ENCODE results near the gene C1orf174.

C1orf174 gene

DNA sequence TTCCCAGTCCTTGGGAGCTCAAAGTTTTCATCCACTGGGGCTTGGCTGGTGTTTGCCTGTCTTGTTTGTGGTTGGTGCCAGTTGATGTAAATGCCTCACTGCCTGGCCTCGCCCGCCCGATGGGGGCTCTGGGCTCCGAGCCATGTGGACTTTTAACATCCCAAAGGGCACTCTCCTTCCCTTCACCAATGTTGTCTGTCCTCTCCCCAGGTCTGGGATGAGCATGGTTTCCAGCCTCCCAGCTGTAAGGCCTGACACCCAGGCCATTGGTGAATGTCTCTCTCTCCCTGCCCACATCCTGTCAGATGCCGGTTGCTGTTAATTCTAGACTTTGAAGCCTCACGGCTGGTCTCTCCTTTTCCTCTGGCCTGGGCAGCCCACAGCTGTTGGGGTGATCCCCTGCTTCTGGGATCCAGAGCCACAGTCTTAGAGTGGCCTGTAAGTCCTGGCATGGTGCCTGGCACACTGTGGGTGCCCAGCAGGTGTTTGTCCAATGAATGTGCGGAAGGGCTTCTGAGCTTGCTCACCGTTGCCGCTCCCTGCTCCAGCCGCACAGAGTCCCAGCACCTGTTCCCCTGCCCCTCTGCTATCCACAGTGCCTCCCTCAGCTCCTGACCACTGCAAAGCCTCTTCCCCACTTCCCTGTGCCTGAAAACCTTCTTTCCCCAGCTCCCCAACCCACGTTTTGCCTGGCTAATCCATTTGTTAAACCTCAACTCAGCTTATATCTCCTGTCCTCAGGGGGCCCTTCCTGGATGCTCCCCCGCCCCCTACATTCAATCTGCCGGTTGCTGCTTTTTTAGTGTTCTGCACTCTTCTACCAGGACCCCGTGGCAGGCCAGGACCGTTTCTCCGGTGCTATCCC lies 3.3 kb upstream of the C1orf174 start:
- peak overlapping the region in 9 of 11 experiments; percentile 4 to 64 (median 27); a peak in 10 of 22 replicates for H3K9ac ChIP-seq
- H3K27ac ChIP-seq: peak overlapping the region in 8 of 11 experiments; percentile 57 to 93 (median 63); a peak in 16 of 22 replicates
- 0 out of 20 replicates have a peak overlapping the region, but pooled peaks of 1 of the 10 experiments have one; percentile 8 for H3K4me3 ChIP-seq
- H4K20me1 ChIP-seq: peaks cover 0 to 10% (median 0%) of the 10 kb centered on the region in 11 experiments; a peak in 5 of 22 replicates
- no peaks in the 10 kb centered on the region for H3K27me3 ChIP-seq
- peak overlapping the region; percentile 55 to 100 (median 93) for H3K4me2 ChIP-seq
- no peak for TF ChIP-seq Cebpa-rat (IDR thresholded peaks at IDR 0.05)
- H3K36me3 ChIP-seq: peaks cover 0 to 6% (median under 1%) of the 10 kb centered on the region in 11 experiments; a peak in 10 of 22 replicates
- H3K4me1 ChIP-seq: peaks cover 60 to 83% (median 78%) of the 10 kb centered on the region in 10 experiments
- peaks cover 2 to 7% (median 4%) of the 10 kb centered on the region in 11 experiments for H3K9me3 ChIP-seq (replicated peaks in 1 of 11)

GRCh38 chr1:3902571-3903091 lies 2.6 kb upstream of the C1orf174 start:
- Histone ChIP-seq H3K27me3 (no peaks in the 10 kb centered on the region), H3K4me3 (no peak overlapping the region), H3K4me1 (peaks cover 59 to 76% (median 71%) of the 10 kb centered on the region in 10 experiments), H3K4me2 (peak overlapping the region; percentile 55 to 100 (median 93)), H3K9ac (peak overlapping the region in 6 of 11 experiments; percentile 6 to 64 (median 53); a peak in 10 of 22 replicates), H4K20me1 (peaks cover 0 to 12% (median 5%) of the 10 kb centered on the region in 11 experiments; a peak in 8 of 22 replicates), H3K27ac (peak overlapping the region in 8 of 11 experiments; percentile 57 to 93 (median 63); a peak in 16 of 22 replicates), H3K9me3 (replicated peaks in 1 of 11) (peaks cover 9 to 14% (median 11%) of the 10 kb centered on the region in 11 experiments), H3K36me3 (peaks cover 4 to 13% (median 8%) of the 10 kb centered on the region in 11 experiments; a peak in 16 of 22 replicates)
- no peak for TF ChIP-seq Cebpa-rat (IDR thresholded peaks at IDR 0.05)

- peak overlapping the region in 10 of 11 experiments; percentile 72 to 100 (median 93); a peak in 20 of 22 replicates for H3K4me2 ChIP-seq
- H3K4me3 ChIP-seq: no peak overlapping the region
- TF ChIP-seq Cebpa-rat (IDR thresholded peaks at IDR 0.05): 0 out of 22 replicates have a peak, but pooled peaks of 1 of the 11 experiments have one; percentile 5
- peaks cover 11 to 19% (median 15%) of the 10 kb centered on the region in 11 experiments for H3K9me3 ChIP-seq (replicated peaks in 1 of 11)
- H3K27me3 ChIP-seq: no peaks in the 10 kb centered on the region
- H3K4me1 ChIP-seq: peaks cover 54 to 73% (median 65%) of the 10 kb centered on the region in 10 experiments
- H3K9ac ChIP-seq: peak overlapping the region in 3 of 11 experiments; percentile 3 to 64 (median 50); a peak in 2 of 22 replicates
- peaks cover 0 to 17% (median 8%) of the 10 kb centered on the region in 11 experiments; a peak in 12 of 22 replicates for H4K20me1 ChIP-seq
- H3K36me3 ChIP-seq: peaks cover 6 to 15% (median 10%) of the 10 kb centered on the region in 11 experiments; a peak in 16 of 22 replicates
- peak overlapping the region in 6 of 11 experiments; percentile 57 to 93 (median 66); a peak in 11 of 22 replicates for H3K27ac ChIP-seq
Measured at GRCh38 chr1:3902111-3902511, 2.0 kb upstream of the C1orf174 start.

GRCh38 chr1:3900969-3901529 lies 977 bp upstream of the C1orf174 start:
- Histone ChIP-seq H3K9me3 (replicated peaks in 1 of 11) (peaks cover 11 to 19% (median 15%) of the 10 kb centered on the region in 11 experiments), H4K20me1 (peaks cover 7 to 27% (median 17%) of the 10 kb centered on the region in 11 experiments; a peak in 21 of 22 replicates), H3K4me3 (peak overlapping the region; percentile 79 to 98 (median 92)), H3K27me3 (no peaks in the 10 kb centered on the region), H3K4me2 (peak overlapping the region; percentile 66 to 100 (median 93)), H3K9ac (peak overlapping the region; percentile 86 to 95 (median 93)), H3K27ac (peak overlapping the region; percentile 90 to 97 (median 95)), H3K36me3 (peaks cover 7 to 25% (median 18%) of the 10 kb centered on the region in 11 experiments; a peak in 21 of 22 replicates), H3K4me1 (peaks cover 53 to 71% (median 60%) of the 10 kb centered on the region in 10 experiments)
- TF ChIP-seq Cebpa-rat (IDR thresholded peaks at IDR 0.05): no peak

DNA sequence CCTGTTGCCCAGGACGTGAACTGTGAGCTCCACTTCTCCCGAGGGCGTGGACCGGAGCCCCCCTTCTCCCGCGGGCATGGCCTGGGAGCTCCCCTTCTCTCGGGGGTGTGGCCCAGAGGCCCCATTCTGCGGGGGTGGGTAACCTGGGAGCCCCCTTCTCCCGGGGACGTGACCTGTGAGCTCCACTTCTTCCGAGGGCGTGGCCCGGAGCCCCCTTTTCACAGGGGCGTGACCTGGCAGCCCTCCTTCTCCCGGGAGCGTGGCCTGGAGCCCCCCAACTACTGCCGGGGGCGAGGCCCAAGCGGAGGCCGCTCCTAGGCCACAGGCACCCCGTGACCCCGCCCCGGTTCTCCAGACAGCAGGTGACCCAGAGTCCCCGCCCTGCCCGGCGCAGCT lies 320 bp downstream of the C1orf174 start:
- no peaks in the 10 kb centered on the region for H3K27me3 ChIP-seq
- peak overlapping the region; percentile 90 to 97 (median 95) for H3K27ac ChIP-seq

DNA sequence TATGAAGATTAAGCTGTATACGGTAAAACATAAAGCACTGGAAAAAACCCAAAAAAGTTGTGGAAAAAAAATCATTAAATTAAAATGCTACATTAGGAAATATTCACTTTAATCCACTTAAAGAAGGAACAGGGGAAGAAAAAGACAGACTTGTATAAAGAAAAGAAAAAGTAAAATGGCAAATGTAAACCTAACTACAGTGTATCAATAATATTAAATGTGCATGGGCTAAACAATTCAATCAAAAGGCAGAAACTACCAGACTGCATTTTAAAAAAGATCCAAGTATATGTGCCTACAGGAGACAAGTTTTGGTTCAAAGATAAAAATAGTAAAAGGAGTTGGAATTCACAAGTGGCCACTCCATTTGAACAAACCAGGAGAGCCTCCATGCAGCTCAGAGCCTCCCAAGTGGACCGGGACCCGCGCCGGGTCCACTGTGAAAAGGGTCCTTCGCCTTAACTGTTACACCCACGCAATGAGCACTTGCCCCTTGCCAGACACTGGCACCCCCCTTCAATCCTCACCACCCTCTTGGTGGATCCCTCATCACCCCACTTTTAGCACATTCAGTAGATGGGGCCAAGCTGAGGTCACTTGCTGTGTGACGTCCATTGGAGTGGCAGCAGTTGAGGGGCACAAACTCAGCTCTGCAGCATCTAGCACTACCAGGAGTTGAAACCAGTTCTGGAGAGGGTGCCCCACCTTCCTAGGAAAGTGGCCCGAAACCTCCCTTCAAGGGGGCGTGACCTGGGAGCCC lies 898 bp downstream of the C1orf174 start:
- H3K9me3 ChIP-seq (replicated peaks in 1 of 11): peaks cover 11 to 19% (median 15%) of the 10 kb centered on the region in 11 experiments
- H3K4me3 ChIP-seq: peak overlapping the region; percentile 79 to 98 (median 92)
- H4K20me1 ChIP-seq: peaks cover 24 to 45% (median 36%) of the 10 kb centered on the region in 11 experiments
- H3K27me3 ChIP-seq: no peaks in the 10 kb centered on the region
- peak overlapping the region; percentile 89 to 100 (median 95) for H3K4me2 ChIP-seq
- H3K36me3 ChIP-seq: peaks cover 19 to 44% (median 34%) of the 10 kb centered on the region in 11 experiments
- peak overlapping the region; percentile 86 to 95 (median 93) for H3K9ac ChIP-seq
- no peak for TF ChIP-seq Cebpa-rat (IDR thresholded peaks at IDR 0.05)
- H3K27ac ChIP-seq: peak overlapping the region; percentile 90 to 97 (median 95)
- peaks cover 39 to 52% (median 42%) of the 10 kb centered on the region in 10 experiments for H3K4me1 ChIP-seq

More for the DNA sequence above, 320 bp downstream of the C1orf174 start:
- Histone ChIP-seq H3K4me3 (peak overlapping the region; percentile 79 to 98 (median 92)), H3K4me1 (peaks cover 45 to 58% (median 47%) of the 10 kb centered on the region in 10 experiments), H3K4me2 (peak overlapping the region; percentile 89 to 100 (median 95)), H3K9ac (peak overlapping the region; percentile 86 to 95 (median 93)), H4K20me1 (peaks cover 20 to 40% (median 30%) of the 10 kb centered on the region in 11 experiments), H3K36me3 (peaks cover 16 to 38% (median 31%) of the 10 kb centered on the region in 11 experiments), H3K9me3 (replicated peaks in 1 of 11) (peaks cover 11 to 19% (median 15%) of the 10 kb centered on the region in 11 experiments)
- TF ChIP-seq Cebpa-rat (IDR thresholded peaks at IDR 0.05): no peak

DNA sequence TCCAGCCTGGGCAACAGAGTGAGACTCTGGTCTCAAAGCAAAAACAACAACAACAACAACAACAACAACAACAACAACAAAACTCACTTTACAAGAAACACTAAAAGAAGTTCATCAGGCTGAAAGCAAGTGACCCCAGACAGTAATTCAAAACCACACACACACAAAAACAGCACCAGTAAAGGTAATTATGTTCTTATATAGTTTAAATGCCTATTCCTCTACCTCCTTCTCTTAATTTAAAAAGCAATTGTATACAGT lies 1.7 kb downstream of the C1orf174 start:
- TF ChIP-seq Cebpa-rat (IDR thresholded peaks at IDR 0.05): no peak
- Histone ChIP-seq H3K4me1 (peaks cover 35 to 51% (median 40%) of the 10 kb centered on the region in 10 experiments), H3K9me3 (replicated peaks in 1 of 11) (peaks cover 11 to 19% (median 15%) of the 10 kb centered on the region in 11 experiments), H3K27ac (no peak overlapping the region), H3K9ac (no peak overlapping the region), H4K20me1 (peaks cover 31 to 52% (median 44%) of the 10 kb centered on the region in 11 experiments), H3K36me3 (peaks cover 22 to 50% (median 35%) of the 10 kb centered on the region in 11 experiments), H3K4me3 (peak overlapping the region in 3 of 10 experiments; percentile 2 to 89 (median 22); a peak in 2 of 20 replicates), H3K4me2 (peak overlapping the region in 4 of 11 experiments; percentile 89 to 98 (median 95); a peak in 3 of 22 replicates), H3K27me3 (no peaks in the 10 kb centered on the region)

All from BLaER1 treated with 17β-estradiol and CSF1 and Interleukin-3, amounts not matched to agents 10 nM and 100 nM (cell line).